T-helper 17 cell (primary cell): ENCODE results near the gene CHCHD6. TPM values are rescaled to one million over a fixed set of nuclear protein-coding genes. Genes with fewer than 3 reads are reported as not detected.
A peak's percentile ranks its signal among the peaks of the same experiment; 100 is the strongest.

Experiments used
- ATAC-seq: fragments of 150-1000 bp; cut with Tn5 transposase; 2 replicates; pipeline ENCODE4 v1.10.0; 2021; ENCODE audit warnings: mild to moderate bottlenecking, moderate library complexity
- DNase-seq, 3 donors: peaks; one replicate each; pipeline versions ENCODE4 v3.0.0 to v3.0.0-alpha.2; 2020 to 2021
- H3K9me3 ChIP-seq: one replicate; pipeline ENCODE4 v1.7.0; 2013; ENCODE audit warnings: low read length, mild to moderate bottlenecking; ENCODE audit not compliant: control insufficient read depth, poor library complexity, severe bottlenecking
- H3K27ac Mint-ChIP-seq: one replicate; pipeline ENCODE4 v1.8.0; 2022; ENCODE audit warnings: mild to moderate bottlenecking, moderate library complexity, mixed read lengths
- H3K27me3 Mint-ChIP-seq: one replicate; pipeline ENCODE4 v1.8.0; 2022; ENCODE audit warnings: mixed read lengths
- H3K36me3 Mint-ChIP-seq: one replicate; pipeline ENCODE4 v1.8.0; 2022; ENCODE audit warnings: low read depth, mixed read lengths
- H3K4me1 Mint-ChIP-seq: one replicate; pipeline ENCODE4 v1.8.0; 2022; ENCODE audit warnings: mild to moderate bottlenecking, mixed read lengths
- H3K4me3 Mint-ChIP-seq: one replicate; pipeline ENCODE4 v1.8.0; 2022; ENCODE audit warnings: mild to moderate bottlenecking, moderate library complexity, mixed read lengths
- total RNA-seq, 4 donors: library from RNA in 2 of 4; stranded (reverse) in 2 of 4; gene quantifications; one replicate each; pipeline ENCODE4 v1.2.3 and lab custom pipeline; 2022 to 2026

Gene CHCHD6
- total RNA-seq, 2 donors from 2014 or later: 10.5 to 14.9 TPM

- DNase-seq (no peak), ATAC-seq (no peak)
- Mint-ChIP-seq H3K27ac (no peak overlapping the region), H3K4me3 (no peak overlapping the region), H3K36me3 (peaks cover 2% of the 10 kb centered on the region), H3K4me1 (peaks cover 3% of the 10 kb centered on the region), H3K27me3 (peaks cover 12% of the 10 kb centered on the region)
- peaks cover 2% of the 10 kb centered on the region for H3K9me3 ChIP-seq
Observed at GRCh38 chr3:126971891-126972351, 267.9 kb downstream of the CHCHD6 start.

DNA sequence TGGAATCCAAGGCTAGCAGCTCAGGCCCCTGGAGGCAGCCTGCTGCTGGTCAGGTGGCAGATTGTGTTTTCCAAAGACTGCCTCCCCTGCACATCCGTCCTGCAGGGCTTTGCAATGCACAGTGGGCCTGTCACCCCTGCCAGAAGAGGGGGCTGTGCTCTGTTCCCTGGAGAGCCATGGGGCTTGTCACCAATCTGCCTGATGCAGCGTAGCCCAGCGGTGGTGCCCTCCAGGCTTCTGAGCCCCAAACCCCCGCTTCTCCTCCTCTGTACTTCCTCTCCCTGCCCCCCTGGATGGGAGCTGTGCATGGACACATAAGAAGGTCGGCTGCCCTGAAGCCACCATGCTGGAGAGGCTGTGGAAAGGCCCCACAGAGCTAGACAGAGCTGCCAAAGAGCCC is 268.8 kb downstream of the CHCHD6 start:
- Mint-ChIP-seq H3K27ac (no peak overlapping the region), H3K36me3 (peaks cover 2% of the 10 kb centered on the region), H3K27me3 (peaks cover 15% of the 10 kb centered on the region), H3K4me3 (no peak overlapping the region), H3K4me1 (peaks cover 3% of the 10 kb centered on the region)
- ATAC-seq: no peak
- peaks cover 2% of the 10 kb centered on the region for H3K9me3 ChIP-seq
- DNase-seq: no peak

DNA sequence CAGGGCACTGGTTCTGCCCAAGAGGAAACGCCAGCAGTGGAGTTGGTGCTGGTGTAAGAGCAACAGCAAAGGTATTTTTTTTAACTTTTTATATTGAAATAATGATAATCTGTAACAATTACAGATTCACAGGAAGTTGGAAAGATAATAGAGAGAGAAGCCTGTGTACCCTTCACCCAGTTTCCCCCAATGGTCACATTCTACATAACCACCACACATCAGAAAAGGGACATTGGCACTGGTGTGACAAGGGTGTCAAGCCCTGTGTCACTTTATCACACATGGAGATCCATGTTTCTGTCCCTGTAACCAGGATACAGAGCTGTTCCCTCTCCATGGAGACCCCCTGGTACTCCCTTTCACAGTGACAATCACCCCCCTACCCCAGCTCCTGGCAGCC is 269.8 kb downstream of the CHCHD6 start:
- DNase-seq (no peak), ATAC-seq (no peak)
- H3K27ac Mint-ChIP-seq: no peak overlapping the region
- H3K27me3 Mint-ChIP-seq: peaks cover 18% of the 10 kb centered on the region
- H3K4me3 Mint-ChIP-seq: no peak overlapping the region
- peaks cover 2% of the 10 kb centered on the region for H3K36me3 Mint-ChIP-seq
- peaks cover 3% of the 10 kb centered on the region for H3K4me1 Mint-ChIP-seq
- H3K9me3 ChIP-seq: peaks cover 2% of the 10 kb centered on the region

GRCh38 chr3:126974756-126975155 is 270.7 kb downstream of the CHCHD6 start:
- peaks cover 2% of the 10 kb centered on the region for H3K36me3 Mint-ChIP-seq
- H3K4me3 Mint-ChIP-seq: no peak overlapping the region
- H3K9me3 ChIP-seq: peaks cover 2% of the 10 kb centered on the region
- no peak for DNase-seq
- peaks cover 19% of the 10 kb centered on the region for H3K27me3 Mint-ChIP-seq
- H3K4me1 Mint-ChIP-seq: no peaks in the 10 kb centered on the region
- H3K27ac Mint-ChIP-seq: no peak overlapping the region
- no peak for ATAC-seq

DNA sequence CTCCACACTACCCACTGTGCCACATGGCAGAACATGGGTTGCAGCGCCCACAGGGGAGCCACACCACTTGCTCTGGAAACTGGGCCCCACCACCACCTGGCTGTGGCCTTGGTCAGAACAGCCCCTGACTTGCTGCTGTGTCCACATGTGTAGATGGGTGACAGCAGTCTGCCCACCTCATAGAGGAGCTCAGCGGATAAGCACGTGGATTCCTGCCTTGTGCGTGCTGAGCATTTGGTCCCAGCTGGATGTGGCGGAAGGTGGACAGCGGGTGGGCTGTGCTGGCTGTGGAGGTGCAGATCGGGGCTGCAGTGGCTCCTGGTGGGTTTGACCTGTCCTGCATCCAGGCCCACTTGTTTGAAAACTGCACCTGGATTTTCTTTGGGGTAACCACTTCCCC is 272.9 kb downstream of the CHCHD6 start:
- Mint-ChIP-seq H3K36me3 (no peaks in the 10 kb centered on the region), H3K4me1 (peaks cover 5% of the 10 kb centered on the region), H3K4me3 (no peak overlapping the region), H3K27me3 (peaks cover 16% of the 10 kb centered on the region), H3K27ac (no peak overlapping the region)
- no peak for DNase-seq
- H3K9me3 ChIP-seq: peaks cover 2% of the 10 kb centered on the region
- ATAC-seq: no peak

DNA sequence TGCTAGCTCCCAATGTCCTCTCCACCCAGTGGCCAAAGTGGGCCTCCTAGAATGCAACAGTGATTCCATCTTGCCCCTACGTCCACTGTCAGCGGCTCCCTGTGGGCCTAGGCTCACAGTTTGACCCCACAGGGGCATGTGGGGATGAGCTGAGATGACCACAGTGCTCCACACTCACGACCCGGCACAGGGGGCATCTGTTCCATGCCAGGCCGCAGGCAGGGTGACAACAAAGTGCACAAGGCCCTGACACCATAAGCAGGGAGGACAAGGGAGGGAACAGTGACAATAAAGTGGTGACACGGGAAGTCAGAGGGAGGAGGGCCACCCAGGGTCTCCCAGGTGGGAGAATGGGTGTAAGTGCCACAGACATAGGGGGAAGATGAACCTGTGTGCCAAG is 273.8 kb downstream of the CHCHD6 start:
- no peak for DNase-seq
- H3K4me3 Mint-ChIP-seq: no peak overlapping the region

DNA sequence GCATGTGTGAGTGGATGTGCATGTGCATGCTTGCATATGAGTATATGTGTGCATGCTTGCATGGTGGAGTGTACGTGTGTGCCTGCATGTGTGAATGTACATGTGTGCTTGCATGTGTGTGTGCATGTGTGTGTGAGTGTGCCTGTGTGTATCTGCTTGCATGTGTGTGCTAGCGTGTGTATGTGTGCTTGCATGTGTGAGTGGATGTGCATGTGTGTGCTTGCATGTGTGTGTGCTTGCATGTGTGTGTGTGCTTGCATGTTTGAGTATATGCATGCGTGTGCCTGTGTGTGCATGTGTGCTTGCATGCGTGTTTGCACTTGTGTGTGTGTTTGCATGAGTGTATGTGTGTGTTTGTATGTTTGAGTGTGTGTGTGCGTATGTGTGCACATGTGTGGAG is 274.3 kb downstream of the CHCHD6 start:
- no peak overlapping the region for H3K4me3 Mint-ChIP-seq
- no peak for ATAC-seq
- H3K27ac Mint-ChIP-seq: no peak overlapping the region
- H3K27me3 Mint-ChIP-seq: peaks cover 16% of the 10 kb centered on the region
- H3K36me3 Mint-ChIP-seq: no peaks in the 10 kb centered on the region
- DNase-seq: no peak
- peaks cover 11% of the 10 kb centered on the region for H3K4me1 Mint-ChIP-seq
- H3K9me3 ChIP-seq: peaks cover 2% of the 10 kb centered on the region

More for the DNA sequence above, 273.8 kb downstream of the CHCHD6 start:
- Mint-ChIP-seq H3K27ac (no peak overlapping the region), H3K27me3 (peaks cover 16% of the 10 kb centered on the region), H3K4me1 (peaks cover 11% of the 10 kb centered on the region), H3K36me3 (no peaks in the 10 kb centered on the region)
- H3K9me3 ChIP-seq: peaks cover 2% of the 10 kb centered on the region
- ATAC-seq: no peak

GRCh38 chr3:126979046-126979628 is 275.1 kb downstream of the CHCHD6 start:
- DNase-seq: no peak
- ATAC-seq: no peak
- peaks cover 2% of the 10 kb centered on the region for H3K9me3 ChIP-seq
- Mint-ChIP-seq H3K4me3 (no peak overlapping the region), H3K4me1 (peaks cover 11% of the 10 kb centered on the region), H3K27ac (no peak overlapping the region), H3K36me3 (no peaks in the 10 kb centered on the region), H3K27me3 (peaks cover 16% of the 10 kb centered on the region)

- H3K4me3 Mint-ChIP-seq: peak overlapping the region; percentile 7
- H3K9me3 ChIP-seq: no peaks in the 10 kb centered on the region
- peaks cover 11% of the 10 kb centered on the region for H3K4me1 Mint-ChIP-seq
- peak overlapping the region; percentile 94 for H3K27ac Mint-ChIP-seq
- ATAC-seq: no peak
- no peak for DNase-seq
- peaks cover 16% of the 10 kb centered on the region for H3K27me3 Mint-ChIP-seq
- H3K36me3 Mint-ChIP-seq: no peaks in the 10 kb centered on the region
Observed at GRCh38 chr3:126980266-126980811, 276.3 kb downstream of the CHCHD6 start.

- DNase-seq: peak; percentile 52 to 71 (median 55)
- Mint-ChIP-seq H3K27ac (peak overlapping the region; percentile 94), H3K4me1 (peaks cover 19% of the 10 kb centered on the region), H3K36me3 (no peaks in the 10 kb centered on the region), H3K4me3 (peak overlapping the region; percentile 89), H3K27me3 (peaks cover 16% of the 10 kb centered on the region)
- H3K9me3 ChIP-seq: no peaks in the 10 kb centered on the region
- ATAC-seq: peak; percentile 63
Observed at GRCh38 chr3:126982126-126982470, 278.1 kb downstream of the CHCHD6 start.

DNA sequence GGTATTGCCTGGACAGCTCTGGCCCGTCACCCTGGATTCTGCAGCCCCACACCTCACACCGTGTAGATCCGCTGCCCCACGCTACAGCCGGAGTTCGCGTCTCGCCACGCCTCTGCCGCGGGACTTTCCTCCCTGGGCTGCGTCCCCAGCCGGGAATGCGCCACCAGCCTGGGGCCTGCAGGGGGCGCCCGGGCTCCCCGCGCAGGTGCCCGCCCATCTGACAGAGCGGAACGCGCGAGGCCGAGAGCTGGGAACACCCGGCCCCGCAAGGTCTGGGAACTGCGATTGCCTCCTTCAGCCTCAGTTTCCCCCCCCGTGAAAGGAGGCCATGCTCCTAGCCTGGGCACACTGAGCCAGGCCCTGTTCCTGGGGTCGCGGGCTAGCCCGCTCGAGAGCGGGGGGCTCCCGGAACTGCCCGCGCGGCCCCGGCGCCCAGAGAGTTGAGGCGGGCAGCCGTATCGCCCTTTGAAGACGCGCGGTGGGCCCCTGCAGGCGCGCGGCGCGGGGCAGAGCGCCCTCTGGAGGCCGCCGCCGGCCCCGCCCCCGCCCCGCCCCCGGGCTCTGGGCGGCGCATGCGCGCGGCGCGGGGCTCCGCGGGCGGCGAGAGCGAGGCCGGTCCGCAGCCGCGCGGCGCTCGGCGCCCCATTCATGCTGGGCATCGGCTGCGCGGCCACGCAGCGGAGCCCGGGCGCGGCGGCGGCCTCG is 278.6 kb downstream of the CHCHD6 start, which contains the start of gene PLXNA1:
TSS of gene PLXNA1 (plus strand) at position 645 of the 705 bp plus-strand sequence. CDS start 5,479 bp downstream, outside the sequence.
- peak; percentile 89 to 93 (median 89) for DNase-seq
- no peaks in the 10 kb centered on the region for H3K36me3 Mint-ChIP-seq
- ATAC-seq: peak; percentile 89
- peaks cover 16% of the 10 kb centered on the region for H3K27me3 Mint-ChIP-seq
- peak within 1 kb of the TSS; percentile 94 for H3K27ac Mint-ChIP-seq
- peak within 1 kb of the TSS; percentile 89 for H3K4me3 Mint-ChIP-seq
- peaks cover 23% of the 10 kb centered on the region for H3K4me1 Mint-ChIP-seq
- H3K9me3 ChIP-seq: no peaks in the 10 kb centered on the region

- Mint-ChIP-seq H3K4me3 (no peak overlapping the region), H3K27me3 (peaks cover 9% of the 10 kb centered on the region), H3K36me3 (no peaks in the 10 kb centered on the region), H3K27ac (no peak overlapping the region), H3K4me1 (peaks cover 25% of the 10 kb centered on the region)
- no peaks in the 10 kb centered on the region for H3K9me3 ChIP-seq
- ATAC-seq (no peak), DNase-seq (no peak)
Observed at GRCh38 chr3:126983276-126983652, 279.2 kb downstream of the CHCHD6 start.

- Mint-ChIP-seq H3K4me3 (peak overlapping the region; percentile 50), H3K27me3 (peaks cover 4% of the 10 kb centered on the region), H3K4me1 (peaks cover 25% of the 10 kb centered on the region), H3K36me3 (no peaks in the 10 kb centered on the region), H3K27ac (peak overlapping the region; percentile 65)
- H3K9me3 ChIP-seq: no peaks in the 10 kb centered on the region
- peak; percentile 28 to 43 (median 37) for DNase-seq
- ATAC-seq: no peak
Observed at GRCh38 chr3:126983653-126984390, 279.8 kb downstream of the CHCHD6 start.
